Calu3 (cell line): Measurements from ENCODE around the gene SEBOX. TPM values are rescaled to one million over a fixed set of nuclear protein-coding genes. Genes with fewer than 3 reads are reported as not detected.

Experiments
- BruUV-seq: library from RNA; stranded (reverse); fragments of 400-500 nt; replicated peaks from 2 replicates; lab custom pipeline; 2021; lab: Mats Ljungman, UMichigan
- CTCF ChIA-PET: fragments of 300-600 bp; sonication (Branson Sonifier 250); formaldehyde crosslinking; loops from one replicate; lab custom pipeline; 2022; ENCODE audit warnings: antibody characterized with exemption; lab: Charles Lee
- DNase-seq: peaks from one replicate; pipeline ENCODE4 v3.0.0; 2022
- H3K27ac Mint-ChIP-seq: one replicate; pipeline ENCODE4 v1.8.0; 2022; ENCODE audit warnings: mixed read lengths; ENCODE audit not compliant: unreplicated experiment
- H3K27me3 Mint-ChIP-seq: one replicate; pipeline ENCODE4 v1.8.0; 2022; ENCODE audit warnings: mixed read lengths; ENCODE audit not compliant: unreplicated experiment
- H3K36me3 Mint-ChIP-seq: one replicate; pipeline ENCODE4 v1.8.0; 2022; ENCODE audit warnings: mild to moderate bottlenecking, moderate library complexity, mixed read lengths; ENCODE audit not compliant: insufficient read depth, unreplicated experiment
- H3K4me1 Mint-ChIP-seq: one replicate; pipeline ENCODE4 v1.8.0; 2022; ENCODE audit warnings: mild to moderate bottlenecking, low read depth, mixed read lengths; ENCODE audit not compliant: unreplicated experiment
- H3K4me3 Mint-ChIP-seq: one replicate; pipeline ENCODE4 v1.8.0; 2022; ENCODE audit warnings: mild to moderate bottlenecking, low read depth, moderate library complexity, mixed read lengths; ENCODE audit not compliant: unreplicated experiment
- H3K9me3 Mint-ChIP-seq: one replicate; pipeline ENCODE4 v1.8.0; 2022; ENCODE audit warnings: low read depth, mixed read lengths; ENCODE audit not compliant: unreplicated experiment
- intact Hi-C: fragments of 100-400 bp; cut with micrococcal nuclease; formaldehyde crosslinking; loops from one replicate; pipeline ENCODE4 v1.10.0; 2022; ENCODE audit not compliant: unreplicated experiment
- microRNA-seq: library from miRNA; unstranded; fragments of <30 nt; microRNA quantifications from one replicate; pipeline ENCODE4 v1.2.0, GENCODE V29; 2022
- total RNA-seq: library from RNA; stranded (reverse); gene quantifications from 2 replicates; pipeline ENCODE4 v1.2.3, GENCODE V29; 2022
- TF ChIP-seq, protein P1 (sequence below): fragments of 200-600 bp; IDR thresholded peaks from one replicate; pipeline ENCODE4 v1.8.0; 2022; ENCODE audit warnings: antibody characterized with exemption; ENCODE audit not compliant: unreplicated experiment

Gene SEBOX
- total RNA-seq, 1 experiment from 2014 or later: not detected

DNA sequence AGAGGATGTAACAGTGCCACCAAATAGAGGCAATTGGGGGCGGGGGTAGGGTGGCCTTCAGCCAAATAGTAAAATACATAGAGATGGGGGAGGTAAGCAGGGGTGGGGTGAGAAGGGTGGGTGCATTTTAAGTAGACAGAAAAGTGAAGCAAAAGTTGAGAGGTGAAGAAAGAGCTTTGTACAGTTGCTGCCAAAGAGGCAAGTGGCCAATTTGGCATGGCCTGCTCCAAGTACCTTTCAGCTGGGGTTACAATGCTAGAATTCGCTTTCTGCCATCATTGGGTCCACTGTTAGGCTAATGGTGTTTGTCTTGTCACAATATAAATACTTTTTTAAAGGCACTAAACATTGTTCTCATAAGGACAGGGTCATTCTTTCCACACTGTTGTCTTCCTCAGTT, 51.2 kb downstream of the SEBOX start:
- CTCF ChIA-PET: no interaction called here
- Mint-ChIP-seq H3K36me3 (peaks cover 10% of the 10 kb centered on the region), H3K4me3 (no peak overlapping the region), H3K4me1 (peaks cover 27% of the 10 kb centered on the region), H3K27me3 (no peaks in the 10 kb centered on the region), H3K27ac (no peak overlapping the region), H3K9me3 (no peaks in the 10 kb centered on the region)
- TF ChIP-seq, protein P1, sequence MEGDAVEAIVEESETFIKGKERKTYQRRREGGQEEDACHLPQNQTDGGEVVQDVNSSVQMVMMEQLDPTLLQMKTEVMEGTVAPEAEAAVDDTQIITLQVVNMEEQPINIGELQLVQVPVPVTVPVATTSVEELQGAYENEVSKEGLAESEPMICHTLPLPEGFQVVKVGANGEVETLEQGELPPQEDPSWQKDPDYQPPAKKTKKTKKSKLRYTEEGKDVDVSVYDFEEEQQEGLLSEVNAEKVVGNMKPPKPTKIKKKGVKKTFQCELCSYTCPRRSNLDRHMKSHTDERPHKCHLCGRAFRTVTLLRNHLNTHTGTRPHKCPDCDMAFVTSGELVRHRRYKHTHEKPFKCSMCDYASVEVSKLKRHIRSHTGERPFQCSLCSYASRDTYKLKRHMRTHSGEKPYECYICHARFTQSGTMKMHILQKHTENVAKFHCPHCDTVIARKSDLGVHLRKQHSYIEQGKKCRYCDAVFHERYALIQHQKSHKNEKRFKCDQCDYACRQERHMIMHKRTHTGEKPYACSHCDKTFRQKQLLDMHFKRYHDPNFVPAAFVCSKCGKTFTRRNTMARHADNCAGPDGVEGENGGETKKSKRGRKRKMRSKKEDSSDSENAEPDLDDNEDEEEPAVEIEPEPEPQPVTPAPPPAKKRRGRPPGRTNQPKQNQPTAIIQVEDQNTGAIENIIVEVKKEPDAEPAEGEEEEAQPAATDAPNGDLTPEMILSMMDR: no peak
- no TSS peak for BruUV-seq
- DNase-seq: no peak
- intact Hi-C loops: no loop called here

Small RNA genes lying within 50 kb of the gene (microRNA-seq; reads per million reads assigned to microRNA genes)
- gene MIR4723: 2.1 reads per million

Other genes with a start within 250 kb of the SEBOX start
- gene TMEM97, start 46.0 kb downstream of the SEBOX start, total RNA-seq: 110 and 114 TPM in 2 replicates
- 31.9 and 32.1 TPM in 2 replicates for gene IFT20, start 29.7 kb downstream of the SEBOX start, total RNA-seq
- 45.9 and 49.4 TPM in 2 replicates for gene TNFAIP1, start 29.4 kb downstream of the SEBOX start, total RNA-seq
- gene POLDIP2, start 7.7 kb downstream of the SEBOX start, total RNA-seq: 82.7 and 85.9 TPM in 2 replicates
- gene VTN, start 5.1 kb upstream of the SEBOX start, total RNA-seq: 0.22 TPM in 1 of 2 replicates, not detected in the other
- gene SARM1, start 6.5 kb upstream of the SEBOX start, total RNA-seq: 7.1 and 8.1 TPM in 2 replicates
- 13.3 and 17.0 TPM in 2 replicates for gene SLC46A1, start 41.0 kb upstream of the SEBOX start, total RNA-seq
- gene SLC13A2, start 108.4 kb upstream of the SEBOX start, total RNA-seq: not detected in 2 replicates
- not detected in 2 replicates for gene FOXN1, start 141.1 kb upstream of the SEBOX start, total RNA-seq
- gene UNC119, start 187.4 kb upstream of the SEBOX start, total RNA-seq: 13.0 and 14.6 TPM in 2 replicates
- gene PIGS, start 206.3 kb upstream of the SEBOX start, total RNA-seq: 50.9 and 59.2 TPM in 2 replicates
- 2.6 and 2.8 TPM in 2 replicates for gene ALDOC, start 211.7 kb upstream of the SEBOX start, total RNA-seq
- gene SPAG5, start 233.8 kb upstream of the SEBOX start, total RNA-seq: 69.3 and 82.1 TPM in 2 replicates
- gene RSKR, start 249.0 kb upstream of the SEBOX start, total RNA-seq: 35.1 and 42.1 TPM in 2 replicates